Fibroblast of the aortic adventitia (primary cell): ENCODE data around the gene DCAF12. TPM values are rescaled to one million over a fixed set of nuclear protein-coding genes. Genes with fewer than 3 reads are reported as not detected.
"Not testable (repeated sequence)": the region's sequence is repeated elsewhere in the genome, so short reads cannot be mapped to it uniquely, and the experiment has no call there.

ENCODE experiments used
- DNase-seq: peaks from one replicate; pipeline ENCODE4 v3.0.0-alpha.2; 2010; ENCODE audit warnings: low read depth
- H3K4me3 ChIP-seq: 2 replicates; pipeline ENCODE4 v1.5.1; 2011; ENCODE audit warnings: low read depth, mild to moderate bottlenecking, control low read depth, low read length, moderate library complexity
- CTCF ChIP-seq: IDR thresholded peaks from 2 replicates; pipeline ENCODE4 v1.5.1; 2011; ENCODE audit warnings: mild to moderate bottlenecking, low read length, control low read depth, inconsistent platforms; ENCODE audit not compliant: insufficient read depth
- total RNA-seq: library from RNA; depleted of rRNA; stranded (reverse); fragments of >200 nt; gene quantifications from 2 replicates; pipeline ENCODE4 v1.2.3, GENCODE V29; 2012; ENCODE audit warnings: low replicate concordance

DCAF12 gene
- total RNA-seq, 1 donor: 25.9 TPM

DNA sequence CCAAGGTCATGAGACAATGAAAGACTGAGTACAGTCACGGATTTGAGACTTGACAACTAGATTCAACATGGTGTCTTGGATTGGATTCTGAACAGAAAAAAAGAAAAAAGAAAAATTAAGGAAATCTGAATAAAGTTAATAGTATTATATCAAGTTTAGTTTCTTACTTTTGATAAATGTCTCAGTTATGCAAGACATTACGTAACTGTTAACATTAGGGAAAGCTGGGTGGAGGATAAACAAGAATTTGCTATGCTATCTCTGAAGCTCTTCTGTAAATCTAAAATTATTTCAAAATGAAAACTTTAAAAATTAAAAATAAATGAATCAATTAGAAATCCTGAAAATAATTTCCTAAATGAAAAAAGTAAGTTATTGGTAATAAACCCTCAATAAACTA lies 14.4 kb upstream of the DCAF12 start:
- no peak for TF ChIP-seq CTCF
- peak; percentile 41 for DNase-seq
- no peak overlapping the region for H3K4me3 ChIP-seq

DNA sequence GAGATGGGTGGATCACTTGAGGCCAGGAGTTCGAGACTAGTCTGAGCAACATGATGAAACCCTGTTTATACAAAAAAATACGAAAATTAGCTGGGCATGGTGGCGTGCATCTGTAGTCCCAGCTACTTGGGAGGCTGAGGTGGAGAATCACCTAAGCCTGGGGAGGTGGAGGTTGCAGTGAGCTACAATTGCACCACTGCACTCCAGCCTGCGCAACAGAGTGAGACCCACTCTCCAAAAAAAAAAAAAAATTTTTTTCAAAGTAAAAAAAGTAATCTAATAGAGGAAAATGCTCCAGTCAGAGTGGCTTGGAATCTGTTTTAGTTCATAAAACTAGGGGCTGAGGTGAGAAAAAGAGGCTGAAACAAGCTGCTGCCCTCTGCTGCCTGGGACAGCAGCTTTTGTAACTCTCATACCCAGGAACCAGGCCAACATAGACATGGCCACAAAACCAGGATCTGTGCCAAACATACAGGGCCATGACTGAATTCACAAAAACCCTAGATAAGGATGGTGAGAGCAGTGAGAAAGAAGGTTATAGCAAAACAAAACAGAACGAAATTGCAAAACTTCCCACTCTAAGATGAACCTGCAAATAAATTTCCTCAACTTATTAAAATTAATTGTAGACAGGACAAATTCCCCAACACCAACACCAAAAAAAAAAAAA lies 13.1 kb upstream of the DCAF12 start:
- no peak overlapping the region for H3K4me3 ChIP-seq
- peak; percentile 62 for TF ChIP-seq CTCF
- DNase-seq: peak; percentile 97

DNA sequence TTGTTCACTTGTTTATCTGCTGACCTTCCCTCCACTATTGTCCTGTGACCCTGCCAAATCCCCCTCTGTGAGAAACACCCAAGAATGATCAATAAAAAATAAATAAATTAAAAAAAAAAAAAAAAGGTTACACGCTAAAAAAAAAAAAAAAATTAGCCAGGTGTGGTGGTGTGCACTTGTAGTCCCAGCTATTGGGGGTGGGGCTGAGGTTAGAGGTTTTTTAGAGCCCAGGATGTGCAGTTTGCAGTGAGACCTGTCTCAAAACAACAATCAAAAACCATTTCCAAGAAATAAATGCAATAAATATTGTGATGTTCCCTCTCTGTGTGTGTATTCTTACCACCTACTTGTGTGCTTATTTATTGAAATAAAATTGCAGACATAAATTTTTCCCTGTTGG lies 12.1 kb upstream of the DCAF12 start:
- not testable (repeated sequence) for DNase-seq, H3K4me3 ChIP-seq

DNA sequence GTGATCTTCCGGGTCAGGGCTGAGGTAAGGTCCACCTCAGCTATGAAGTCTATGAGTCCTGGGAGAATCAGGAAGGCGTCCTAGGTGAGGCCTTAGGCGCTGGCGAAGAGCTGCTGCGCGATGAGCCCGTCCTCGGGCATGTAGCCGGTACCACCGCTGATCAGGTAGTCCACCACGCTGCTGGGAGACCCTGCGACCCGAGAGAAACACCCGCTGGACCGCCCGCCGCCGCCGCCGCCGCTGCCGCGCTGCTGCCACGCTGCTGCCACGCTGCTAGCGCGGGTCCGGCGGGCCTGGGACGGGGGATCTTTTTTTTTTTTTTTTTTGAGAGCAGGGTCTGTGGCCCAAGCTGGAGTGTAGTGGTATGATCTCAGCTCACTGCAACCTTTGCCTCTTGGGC lies 8.0 kb upstream of the DCAF12 start:
- no peak for DNase-seq
- no peak for TF ChIP-seq CTCF
- H3K4me3 ChIP-seq: no peak overlapping the region

GRCh38 chr9:34133436-34133949 lies 7.0 kb upstream of the DCAF12 start:
- no peak for TF ChIP-seq CTCF
- no peak overlapping the region for H3K4me3 ChIP-seq
- DNase-seq: no peak

- no peak for DNase-seq
- no peak for TF ChIP-seq CTCF
- H3K4me3 ChIP-seq: no peak overlapping the region
These were observed 5.1 kb upstream of the DCAF12 start for GRCh38 chr9:34131571-34131970.

GRCh38 chr9:34127035-34127948 lies 794 bp upstream of the DCAF12 start:
- no peak for TF ChIP-seq CTCF
- DNase-seq: no peak

More at GRCh38 chr9:34127035-34127948, 794 bp upstream of the DCAF12 start:
- H3K4me3 ChIP-seq: peak overlapping the region; percentile 98
